Dendritic cell treated with granulocyte-macrophage colony-stimulating factor and Interleukin-4, amounts not matched to agents 40 ng/mL and 50 ng/mL, for 4 days (primary cell): ENCODE results near the gene TMEM255B.
"Not testable (repeated sequence)": the region's sequence is repeated elsewhere in the genome, so short reads cannot be mapped to it uniquely, and the experiment has no call there.

Experiments used
- H3K27ac Mint-ChIP-seq: one replicate; pipeline ENCODE4 v1.8.0; 2022; ENCODE audit warnings: mild to moderate bottlenecking, mixed read lengths
- H3K27me3 Mint-ChIP-seq: one replicate; pipeline ENCODE4 v1.8.0; 2022; ENCODE audit warnings: mild to moderate bottlenecking, mixed read lengths
- H3K36me3 Mint-ChIP-seq: one replicate; pipeline ENCODE4 v1.8.0; 2022; ENCODE audit warnings: low read depth, mixed read lengths
- H3K4me1 Mint-ChIP-seq: one replicate; pipeline ENCODE4 v1.8.0; 2022; ENCODE audit warnings: low read depth, mixed read lengths
- H3K4me3 Mint-ChIP-seq: one replicate; pipeline ENCODE4 v1.8.0; 2022; ENCODE audit warnings: mild to moderate bottlenecking, moderate library complexity, mixed read lengths
- H3K9me3 Mint-ChIP-seq: one replicate; pipeline ENCODE4 v1.8.0; 2022; ENCODE audit warnings: mixed read lengths
- intact Hi-C: fragments of 100-400 bp; cut with micrococcal nuclease; formaldehyde crosslinking; loops from one replicate; pipeline ENCODE4 v1.15.0; 2022

TMEM255B gene

DNA sequence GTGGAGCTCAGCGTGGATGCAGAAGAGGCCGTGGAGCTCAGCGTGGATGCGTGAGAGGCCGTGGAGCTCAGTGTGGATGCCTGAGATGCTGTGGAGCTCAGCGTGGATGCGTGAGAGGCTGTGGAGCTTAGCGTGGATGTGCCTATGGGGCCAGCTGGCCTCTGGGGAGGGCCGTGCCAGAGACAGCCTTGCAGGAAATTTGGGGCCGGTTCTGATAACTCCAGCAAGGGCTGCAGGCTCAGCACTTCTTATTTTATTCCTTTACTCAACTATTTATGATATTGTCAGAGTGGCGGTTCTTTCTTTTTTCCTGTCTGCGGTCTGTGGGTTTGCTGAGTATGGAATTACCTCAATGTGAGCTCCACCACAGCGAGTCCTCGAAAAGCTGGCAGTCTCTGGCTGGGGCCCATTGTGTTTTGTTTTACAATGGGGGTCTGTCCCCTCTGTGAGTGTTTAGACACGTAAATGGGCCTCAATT, 17.8 kb upstream of the TMEM255B start:
- H3K4me3 Mint-ChIP-seq: no peak overlapping the region

DNA sequence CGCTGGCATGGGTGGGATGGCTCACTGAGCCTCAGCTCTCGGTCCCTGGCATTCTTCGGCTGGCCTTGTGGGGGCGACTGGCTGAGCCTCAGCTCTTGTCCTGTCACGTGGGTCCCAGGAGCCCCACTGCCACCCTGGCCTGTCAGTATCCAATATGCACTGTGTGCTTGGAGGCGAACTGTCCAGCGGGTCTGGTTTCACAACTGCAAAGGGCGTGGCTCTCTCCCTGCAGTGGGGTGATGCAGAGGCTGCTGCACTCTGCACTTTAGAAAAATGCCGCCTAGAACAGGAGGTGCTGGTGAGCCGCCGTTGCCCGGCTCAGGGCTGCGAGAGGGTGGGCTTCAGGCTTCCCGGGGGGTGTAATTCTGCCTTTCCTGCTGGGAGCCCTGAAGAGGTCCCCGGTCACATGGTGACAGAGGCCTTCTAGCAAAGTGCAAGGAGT, 17.0 kb upstream of the TMEM255B start:
- Mint-ChIP-seq H3K27ac (peak overlapping the region; percentile 6), H3K4me3 (no peak overlapping the region), H3K27me3 (peaks cover 72% of the 10 kb centered on the region), H3K4me1 (peaks cover 47% of the 10 kb centered on the region), H3K36me3 (no peaks in the 10 kb centered on the region), H3K9me3 (no peaks in the 10 kb centered on the region)
- intact Hi-C loops: loop anchor here (2.0 kb wide), 1 partner anchor 17 kb away; the partner anchor contains the start of gene TMEM255B

More for the DNA sequence above, 17.8 kb upstream of the TMEM255B start:
- Mint-ChIP-seq H3K4me1 (peaks cover 53% of the 10 kb centered on the region), H3K9me3 (no peaks in the 10 kb centered on the region), H3K27ac (no peak overlapping the region), H3K27me3 (peaks cover 75% of the 10 kb centered on the region), H3K36me3 (no peaks in the 10 kb centered on the region)
- intact Hi-C loops: no loop called here

DNA sequence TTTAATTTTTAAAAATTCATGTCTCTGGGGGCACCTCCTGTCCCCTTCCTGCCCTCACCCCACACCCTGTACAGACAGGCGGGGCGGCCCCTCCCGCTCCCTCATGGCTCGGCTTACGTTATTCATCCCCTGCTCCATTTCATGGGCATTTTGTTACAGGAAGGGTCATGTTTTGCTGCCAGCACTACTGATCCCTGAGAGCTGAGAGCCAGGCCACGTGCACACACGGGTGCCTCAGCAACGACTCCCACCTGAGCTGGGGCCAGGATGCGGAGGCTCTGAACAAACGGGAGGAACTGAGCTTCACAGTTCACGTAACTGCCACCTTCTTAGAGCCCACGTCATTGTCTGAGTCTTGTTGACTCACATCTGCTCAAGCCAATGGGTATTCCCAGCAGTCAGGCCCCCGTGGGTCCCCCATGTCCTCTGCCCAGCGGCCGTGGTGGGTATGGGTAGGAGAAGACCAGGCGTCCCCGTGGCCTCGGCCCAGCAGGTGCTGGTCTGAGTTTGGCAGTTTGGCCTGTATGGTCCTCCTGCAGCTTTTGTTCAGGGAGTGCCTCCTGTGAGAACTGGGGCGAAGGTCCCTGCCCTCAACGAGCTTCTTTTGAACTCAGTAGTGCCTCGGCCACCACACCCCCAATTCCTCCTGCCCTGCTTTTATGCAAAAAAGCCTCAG, 16.4 kb upstream of the TMEM255B start:
- Mint-ChIP-seq H3K27me3 (peaks cover 75% of the 10 kb centered on the region), H3K27ac (peak overlapping the region; percentile 6), H3K36me3 (no peaks in the 10 kb centered on the region), H3K4me3 (no peak overlapping the region), H3K9me3 (no peaks in the 10 kb centered on the region), H3K4me1 (peaks cover 42% of the 10 kb centered on the region)
- intact Hi-C loops: loop anchor here (2.0 kb wide), 1 partner anchor 16 kb away; the partner anchor contains the start of gene TMEM255B

DNA sequence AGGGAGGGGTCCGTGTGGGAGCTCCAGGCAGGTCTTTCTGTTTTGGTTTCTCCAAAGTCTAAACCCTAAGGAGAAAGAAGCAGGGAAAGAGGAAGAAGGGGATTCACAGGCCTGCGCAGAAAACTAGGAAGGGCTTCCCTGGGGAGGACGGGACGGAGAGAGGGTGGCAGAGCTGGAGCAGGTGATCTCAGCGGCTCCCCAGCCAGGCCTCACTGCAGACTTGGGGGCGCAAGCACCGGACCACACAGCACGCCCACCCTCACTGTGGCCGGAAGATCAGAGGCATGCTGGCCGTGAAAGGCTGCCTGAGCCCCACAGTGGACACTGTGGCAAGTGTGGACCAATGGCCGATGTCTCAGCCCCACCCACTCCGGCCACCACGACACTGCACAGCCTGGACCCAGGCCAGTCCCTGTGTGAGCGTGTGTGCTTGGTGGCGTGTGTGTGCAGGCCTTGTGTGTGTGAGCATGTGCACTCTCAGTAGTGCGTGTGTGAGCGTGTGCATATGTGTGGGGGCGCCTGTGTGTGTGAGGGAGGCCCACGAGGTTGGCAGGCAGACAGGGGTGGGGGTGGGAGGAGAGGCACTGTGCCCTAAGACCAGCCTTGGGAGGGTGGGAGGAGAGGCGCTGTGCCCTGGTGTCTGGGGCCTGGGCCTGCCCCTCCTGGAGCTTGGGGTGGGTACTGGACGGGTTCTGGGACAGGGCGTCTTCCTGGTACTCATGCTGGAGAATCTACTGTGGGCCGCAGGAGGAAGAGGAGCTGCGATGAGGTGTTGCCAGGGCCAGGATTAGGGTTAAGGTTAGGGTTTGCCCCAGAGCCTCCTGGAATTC, 15.4 kb upstream of the TMEM255B start:
- intact Hi-C loops: loop anchor here (2.0 kb wide), 1 partner anchor 15 kb away; the partner anchor contains the start of gene TMEM255B
- Mint-ChIP-seq H3K36me3 (no peaks in the 10 kb centered on the region), H3K9me3 (no peaks in the 10 kb centered on the region), H3K4me1 (peaks cover 41% of the 10 kb centered on the region), H3K4me3 (no peak overlapping the region), H3K27ac (peak overlapping the region; percentile 6), H3K27me3 (peaks cover 71% of the 10 kb centered on the region)

DNA sequence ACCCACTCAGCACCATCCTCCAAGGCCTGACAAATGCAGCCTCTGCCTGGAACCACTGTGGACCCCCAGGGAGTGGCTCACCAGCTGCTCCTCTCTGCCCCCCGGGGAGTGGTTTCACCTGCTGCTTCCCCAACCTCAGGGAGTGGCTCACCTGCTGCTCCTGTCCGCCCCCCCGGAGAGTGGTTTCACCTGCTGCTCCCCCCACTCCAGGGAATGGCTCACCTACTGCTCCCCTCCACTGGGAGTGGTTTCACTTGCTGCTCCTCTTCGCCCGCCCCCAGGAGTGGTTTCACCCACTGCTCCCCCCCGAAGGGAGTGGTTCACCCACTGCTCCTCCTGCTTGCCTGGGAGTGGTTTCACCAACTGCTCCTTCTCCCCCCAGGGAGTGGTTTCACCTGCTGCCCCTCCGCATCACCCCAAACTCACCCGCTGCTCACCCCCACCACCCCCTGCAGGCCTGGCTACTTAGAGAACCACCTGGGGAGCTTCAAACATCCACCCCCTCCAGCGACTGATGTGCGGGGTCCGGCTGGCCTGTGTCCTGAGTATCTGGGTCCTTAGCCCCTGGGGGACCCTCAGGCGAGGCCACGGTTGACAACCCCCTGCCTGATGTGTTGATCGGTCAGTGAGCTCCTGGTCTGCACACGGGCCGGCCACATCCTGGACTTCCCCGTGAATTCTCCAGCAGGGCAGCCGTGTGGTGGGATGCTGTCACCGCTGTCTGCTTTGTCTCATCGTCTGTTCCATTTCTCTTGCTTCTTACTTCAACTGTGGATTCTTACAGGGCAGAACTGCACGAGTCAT, 14.6 kb upstream of the TMEM255B start:
- intact Hi-C loops: no loop called here
- H3K9me3 Mint-ChIP-seq: no peaks in the 10 kb centered on the region
- H3K27me3 Mint-ChIP-seq: peaks cover 69% of the 10 kb centered on the region
- no peak overlapping the region for H3K4me3 Mint-ChIP-seq
- H3K36me3 Mint-ChIP-seq: no peaks in the 10 kb centered on the region
- no peak overlapping the region for H3K27ac Mint-ChIP-seq
- H3K4me1 Mint-ChIP-seq: peaks cover 41% of the 10 kb centered on the region

DNA sequence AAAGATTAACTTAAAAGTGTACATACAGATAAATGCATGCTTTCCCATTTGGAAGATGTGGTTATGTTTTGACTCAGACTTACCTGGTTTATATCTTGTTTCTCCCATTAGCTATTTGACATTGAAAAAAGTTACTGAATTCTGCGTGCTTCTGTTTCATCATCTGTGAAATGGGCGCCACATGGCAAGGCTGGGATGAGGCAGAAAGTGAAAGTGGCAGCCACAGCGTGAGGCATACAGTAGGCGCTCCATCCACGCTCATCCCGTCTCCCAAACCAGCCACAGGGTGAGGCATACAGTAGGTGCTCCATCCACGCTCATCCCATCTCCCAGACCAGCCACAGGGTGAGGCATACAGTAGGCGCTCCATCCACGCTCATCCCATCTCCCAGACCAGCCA, 14.0 kb upstream of the TMEM255B start:
- intact Hi-C loops: no loop called here
- no peaks in the 10 kb centered on the region for H3K36me3 Mint-ChIP-seq
- H3K9me3 Mint-ChIP-seq: no peaks in the 10 kb centered on the region
- peaks cover 64% of the 10 kb centered on the region for H3K27me3 Mint-ChIP-seq
- no peak overlapping the region for H3K4me3 Mint-ChIP-seq
- peaks cover 41% of the 10 kb centered on the region for H3K4me1 Mint-ChIP-seq
- no peak overlapping the region for H3K27ac Mint-ChIP-seq

DNA sequence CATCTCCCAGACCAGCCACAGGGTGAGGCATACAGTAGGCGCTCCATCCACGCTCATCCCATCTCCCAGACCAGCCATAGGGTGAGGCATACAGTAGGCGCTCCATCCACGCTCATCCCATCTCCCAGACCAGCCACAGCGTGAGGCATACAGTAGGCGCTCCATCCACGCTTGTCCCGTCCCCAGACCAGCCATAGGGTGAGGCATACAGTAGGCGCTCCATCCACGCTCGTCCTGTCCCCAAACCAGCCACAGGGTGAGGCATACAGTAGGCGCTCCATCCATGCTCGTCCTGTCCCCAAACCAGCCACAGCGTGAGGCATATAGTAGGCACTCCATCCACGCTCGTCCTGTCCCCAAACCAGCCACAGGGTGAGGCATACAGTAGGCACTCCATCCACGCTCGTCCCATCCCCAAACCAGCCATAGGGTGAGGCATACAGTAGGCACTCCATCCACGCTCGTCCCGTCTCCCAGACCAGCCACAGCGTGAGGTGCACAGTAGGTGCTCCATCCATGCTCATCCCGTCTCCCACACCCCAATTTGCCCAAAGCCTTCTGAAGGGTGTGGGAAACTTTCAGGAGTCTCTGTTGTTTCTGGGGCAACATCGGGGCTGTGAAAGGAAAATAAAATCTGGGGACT, 13.4 kb upstream of the TMEM255B start:
- H3K27ac Mint-ChIP-seq, H3K4me3 Mint-ChIP-seq, H3K9me3 Mint-ChIP-seq, intact Hi-C loops, H3K36me3 Mint-ChIP-seq: not testable (repeated sequence)
- Mint-ChIP-seq H3K4me1 (peaks cover 37% of the 10 kb centered on the region), H3K27me3 (peaks cover 59% of the 10 kb centered on the region)

DNA sequence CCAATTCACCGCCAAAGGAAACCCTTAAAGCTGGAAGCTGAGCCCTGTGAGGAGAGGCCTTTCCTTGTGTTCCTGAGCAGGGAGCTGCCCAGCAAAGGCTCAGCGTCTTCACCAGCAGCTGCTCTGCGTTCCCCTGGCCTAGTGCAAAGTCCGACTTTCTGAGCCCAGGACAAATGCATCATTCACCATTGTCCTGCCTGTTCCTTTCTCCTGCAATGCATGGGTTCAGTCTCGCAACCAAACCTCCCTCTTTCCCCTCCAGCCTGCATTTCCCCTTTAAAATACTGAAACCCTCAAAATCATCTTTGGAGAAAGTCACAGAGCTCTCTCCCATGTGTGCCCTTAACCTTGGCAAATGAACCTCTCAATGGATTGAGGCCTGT, 12.9 kb upstream of the TMEM255B start:
- peaks cover 54% of the 10 kb centered on the region for H3K27me3 Mint-ChIP-seq
- intact Hi-C loops: no loop called here
- no peak overlapping the region for H3K27ac Mint-ChIP-seq
- no peak overlapping the region for H3K4me3 Mint-ChIP-seq
- peaks cover 32% of the 10 kb centered on the region for H3K4me1 Mint-ChIP-seq
- no peaks in the 10 kb centered on the region for H3K36me3 Mint-ChIP-seq
- H3K9me3 Mint-ChIP-seq: peaks cover 6% of the 10 kb centered on the region

DNA sequence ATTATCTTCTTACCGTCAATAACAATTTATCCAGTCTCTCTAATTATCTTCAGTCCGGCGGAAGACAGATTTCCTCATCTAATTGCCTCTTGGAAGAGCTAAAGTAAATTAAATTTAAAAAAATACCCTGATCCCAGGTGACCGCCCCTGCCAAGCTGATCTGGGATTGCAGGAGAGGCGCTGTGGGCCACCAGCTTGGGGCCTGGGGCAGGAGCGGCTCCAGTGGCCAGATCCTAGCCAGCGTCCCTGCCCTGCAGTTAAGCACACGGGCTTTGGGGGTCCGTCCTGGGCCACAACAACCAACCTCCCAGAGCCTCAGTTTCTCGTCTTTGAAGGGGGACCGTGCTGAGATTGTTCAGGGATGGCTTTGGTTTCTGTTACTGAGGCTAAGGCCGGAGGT, 12.4 kb upstream of the TMEM255B start:
- Mint-ChIP-seq H3K9me3 (peaks cover 10% of the 10 kb centered on the region), H3K36me3 (no peaks in the 10 kb centered on the region), H3K4me3 (no peak overlapping the region), H3K27me3 (peaks cover 50% of the 10 kb centered on the region), H3K4me1 (peaks cover 27% of the 10 kb centered on the region), H3K27ac (no peak overlapping the region)
- intact Hi-C loops: no loop called here

DNA sequence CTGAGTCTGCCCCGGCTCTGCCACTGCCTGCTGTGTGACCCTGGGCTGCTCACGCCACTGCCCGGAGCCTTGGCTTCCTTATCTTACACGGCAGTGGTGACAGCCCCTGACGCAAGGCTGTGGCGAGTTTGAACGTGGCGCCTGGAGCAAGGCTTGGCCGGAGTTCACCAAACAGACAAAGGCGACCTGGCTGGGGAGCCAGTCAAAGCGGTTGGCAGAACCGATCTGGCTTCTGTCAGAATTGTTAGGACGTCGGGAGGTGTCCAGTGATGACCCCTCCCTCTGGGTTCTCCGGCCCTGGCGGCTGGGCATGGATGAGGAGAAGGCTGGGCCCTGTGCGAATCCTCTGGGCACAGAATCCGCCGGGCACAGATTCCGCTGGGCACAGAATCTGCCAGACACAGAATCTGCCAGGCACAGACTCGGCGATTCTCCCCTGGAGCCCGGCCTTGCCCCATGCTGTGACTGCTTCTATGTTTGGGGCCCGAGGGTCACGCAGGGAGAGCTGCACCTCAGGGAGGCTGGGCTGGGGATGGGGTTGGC, 11.7 kb upstream of the TMEM255B start:
- peaks cover 50% of the 10 kb centered on the region for H3K27me3 Mint-ChIP-seq
- intact Hi-C loops: no loop called here
- H3K27ac Mint-ChIP-seq: no peak overlapping the region

DNA sequence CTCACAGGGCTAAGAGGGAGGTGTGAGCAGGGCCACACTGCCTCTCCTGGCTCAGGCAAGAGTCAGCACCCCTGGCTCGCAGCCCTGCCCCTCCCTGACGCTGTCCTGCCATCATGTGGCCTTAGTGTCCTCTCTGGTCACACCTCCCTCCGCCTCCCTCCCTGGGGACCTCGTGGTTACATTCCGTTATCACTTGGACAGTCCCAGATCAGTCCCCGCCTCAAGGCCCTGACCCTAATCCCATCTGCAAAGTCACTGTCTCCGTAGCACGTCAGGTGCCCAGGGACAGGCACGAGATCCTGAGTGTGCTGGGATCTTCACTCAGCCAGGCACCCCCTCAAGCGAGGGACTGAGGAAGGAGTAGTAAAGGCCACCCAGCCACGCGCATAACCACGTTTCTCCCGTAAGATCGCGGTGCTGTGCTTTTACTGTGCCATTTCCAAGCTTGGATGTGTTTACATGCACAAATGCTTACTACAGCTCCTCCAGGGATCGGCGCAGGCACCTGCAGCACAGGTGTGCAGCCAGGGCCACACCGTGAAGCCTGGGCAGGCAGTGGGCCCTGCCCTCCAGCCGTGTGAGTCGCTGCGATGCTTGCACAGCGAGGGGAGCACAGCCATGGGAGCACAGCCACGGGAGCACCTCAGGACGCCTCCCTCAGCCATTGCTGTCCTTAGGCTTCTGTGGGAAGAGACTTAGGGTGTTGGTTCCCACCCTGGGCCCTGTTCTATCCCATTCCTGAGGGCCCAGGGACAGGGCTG, 10.7 kb upstream of the TMEM255B start:
- peaks cover 44% of the 10 kb centered on the region for H3K27me3 Mint-ChIP-seq
- H3K4me3 Mint-ChIP-seq: no peak overlapping the region
- no peak overlapping the region for H3K27ac Mint-ChIP-seq
- H3K9me3 Mint-ChIP-seq: peaks cover 10% of the 10 kb centered on the region
- intact Hi-C loops: no loop called here
- no peaks in the 10 kb centered on the region for H3K36me3 Mint-ChIP-seq
- H3K4me1 Mint-ChIP-seq: peaks cover 11% of the 10 kb centered on the region

More for the DNA sequence above, 11.7 kb upstream of the TMEM255B start:
- Mint-ChIP-seq H3K36me3 (no peaks in the 10 kb centered on the region), H3K4me1 (peaks cover 20% of the 10 kb centered on the region), H3K4me3 (no peak overlapping the region), H3K9me3 (peaks cover 10% of the 10 kb centered on the region)

DNA sequence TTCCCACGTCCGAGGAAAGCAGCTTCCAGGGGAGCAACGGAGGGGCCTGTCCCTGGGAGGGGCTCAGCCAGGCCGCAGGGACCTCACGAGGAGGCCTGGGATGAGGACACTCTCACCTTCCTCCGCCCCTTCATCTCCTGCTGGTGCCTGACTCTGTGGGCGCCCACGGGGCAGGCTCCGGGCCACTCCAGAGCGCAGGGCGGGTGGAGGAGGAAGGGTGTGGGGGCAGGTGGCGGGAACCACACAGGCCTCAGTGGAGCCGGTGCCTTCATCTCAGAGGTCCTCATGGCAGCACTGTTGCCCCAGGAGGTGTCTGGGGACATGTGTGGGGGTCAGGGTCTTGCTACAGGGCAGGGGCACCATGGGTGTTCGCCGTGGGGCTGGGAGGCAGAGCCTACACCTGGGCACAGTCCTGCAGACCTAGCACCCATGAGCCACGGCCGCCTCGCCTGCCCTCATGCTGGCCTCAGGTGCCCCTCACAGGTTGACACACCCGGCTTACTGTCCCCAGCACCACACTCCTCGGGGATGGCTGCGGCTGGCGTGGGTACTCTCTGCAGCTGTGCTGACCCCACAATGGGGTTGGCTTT, 10.1 kb upstream of the TMEM255B start:
- Mint-ChIP-seq H3K4me1 (peaks cover 9% of the 10 kb centered on the region), H3K4me3 (no peak overlapping the region), H3K27ac (no peak overlapping the region), H3K27me3 (peaks cover 44% of the 10 kb centered on the region), H3K9me3 (peaks cover 10% of the 10 kb centered on the region), H3K36me3 (no peaks in the 10 kb centered on the region)
- intact Hi-C loops: no loop called here
